Kidney tubule cell (primary cell): ENCODE measurements around the gene RPP40.

ENCODE experiments used
- DNase-seq: peaks from one replicate; pipeline ENCODE4 v3.0.0-alpha.2; 2018; ENCODE audit warnings: low spot score

The RPP40 gene

DNA sequence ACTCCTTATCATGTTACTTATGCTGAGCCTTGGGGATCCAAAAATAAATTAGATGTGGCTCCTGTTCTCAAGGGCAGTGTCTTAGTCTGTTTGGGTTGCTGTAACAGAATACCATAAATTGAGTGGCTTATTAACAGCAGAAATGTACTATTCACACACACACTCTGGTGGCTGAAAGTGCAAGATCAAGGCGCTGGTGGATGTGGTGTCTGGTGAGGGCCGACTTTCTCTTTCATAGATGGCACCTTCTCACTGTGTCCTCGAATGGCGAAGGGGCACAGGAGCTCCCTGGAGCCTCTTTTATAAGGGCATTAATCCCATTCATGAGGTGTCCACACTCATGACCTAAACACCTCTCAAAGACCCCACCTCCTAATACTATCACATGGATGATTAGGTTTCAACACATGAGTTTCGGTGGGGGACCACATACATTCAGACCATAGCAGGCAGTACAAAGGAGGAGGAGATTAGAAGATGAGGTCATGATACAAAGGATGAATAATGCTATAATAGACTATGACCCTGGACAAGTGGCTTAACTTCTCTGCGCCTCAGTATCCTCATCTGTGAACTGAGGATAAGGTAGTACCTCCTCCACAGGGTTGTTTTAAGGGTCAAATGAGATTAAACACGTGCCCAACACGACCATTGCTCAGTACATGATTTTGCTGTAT, 34.1 kb downstream of the RPP40 start:
- no peak for DNase-seq

DNA sequence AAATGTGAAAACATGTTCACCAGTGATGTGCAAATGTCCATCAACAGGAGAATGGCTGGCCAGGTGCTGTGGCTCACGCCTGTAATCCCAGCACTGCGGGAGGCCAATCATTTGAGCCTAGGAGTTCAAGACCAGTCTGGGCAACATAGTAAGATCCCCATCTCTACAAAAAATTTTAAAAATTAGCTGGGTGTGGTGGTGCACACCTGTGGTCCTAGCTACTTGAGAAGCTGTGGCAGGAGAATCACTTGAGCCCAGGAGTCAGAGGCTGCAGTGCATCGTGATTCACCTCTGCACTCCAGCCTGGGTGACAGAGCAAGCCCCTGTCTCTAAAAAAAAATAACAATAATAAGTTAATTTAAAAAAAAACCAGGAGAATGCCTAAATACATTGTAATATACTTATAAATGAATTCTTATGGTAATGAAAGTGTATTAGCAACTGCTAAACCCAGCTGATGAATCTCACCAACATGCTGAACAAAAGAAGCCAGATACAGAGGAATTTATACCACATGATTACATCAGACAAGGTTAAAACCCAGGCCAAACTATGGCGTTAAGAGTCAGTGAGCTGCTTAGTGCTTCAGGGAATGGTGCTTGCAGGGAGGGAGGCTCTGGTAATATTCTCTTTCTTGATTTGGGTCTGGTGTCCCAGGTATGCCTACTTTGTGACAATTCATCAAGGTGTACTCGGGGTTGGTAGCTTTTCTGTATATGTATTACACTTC, 36.4 kb downstream of the RPP40 start:
- DNase-seq, result no peak

DNA sequence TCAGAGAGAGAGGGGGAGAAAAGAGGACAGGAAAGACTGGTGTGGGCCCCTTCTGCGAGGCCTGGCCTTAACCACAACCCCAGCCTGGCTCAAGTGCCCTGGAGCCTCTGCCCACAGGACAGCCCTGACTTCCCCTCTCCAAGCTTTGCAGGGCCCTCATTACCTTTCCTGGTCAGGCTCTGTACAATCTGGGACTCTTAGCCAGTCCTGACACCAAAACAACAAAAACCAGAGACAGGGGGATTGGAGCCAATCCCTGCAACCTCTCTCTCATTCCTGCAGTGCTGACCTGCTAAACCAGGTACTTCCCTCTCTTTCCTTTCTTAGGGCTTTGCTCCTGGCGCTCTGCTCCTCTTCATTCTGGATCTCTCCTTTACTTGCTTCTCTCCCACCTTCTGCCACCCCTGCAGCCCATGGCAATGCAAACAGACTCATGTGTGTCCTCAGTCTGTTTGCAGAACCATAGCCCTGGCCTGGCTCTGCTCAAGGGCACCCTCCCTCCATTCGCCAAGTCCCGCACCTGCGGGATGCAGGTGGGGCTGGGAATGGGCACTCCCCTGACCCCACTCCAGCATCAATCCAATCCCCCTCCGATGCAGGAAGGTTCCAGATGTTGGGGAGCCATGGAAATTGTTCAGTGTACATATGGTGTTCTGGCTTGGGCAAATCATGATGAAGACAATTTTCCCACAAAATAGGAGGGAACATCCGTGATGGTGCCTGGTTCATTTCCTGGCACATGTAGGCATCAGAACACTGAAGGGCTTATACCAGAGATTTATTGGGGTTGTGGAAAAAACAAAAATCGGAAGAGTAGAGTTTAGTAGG, 38.1 kb downstream of the RPP40 start:
- no peak for DNase-seq

DNA sequence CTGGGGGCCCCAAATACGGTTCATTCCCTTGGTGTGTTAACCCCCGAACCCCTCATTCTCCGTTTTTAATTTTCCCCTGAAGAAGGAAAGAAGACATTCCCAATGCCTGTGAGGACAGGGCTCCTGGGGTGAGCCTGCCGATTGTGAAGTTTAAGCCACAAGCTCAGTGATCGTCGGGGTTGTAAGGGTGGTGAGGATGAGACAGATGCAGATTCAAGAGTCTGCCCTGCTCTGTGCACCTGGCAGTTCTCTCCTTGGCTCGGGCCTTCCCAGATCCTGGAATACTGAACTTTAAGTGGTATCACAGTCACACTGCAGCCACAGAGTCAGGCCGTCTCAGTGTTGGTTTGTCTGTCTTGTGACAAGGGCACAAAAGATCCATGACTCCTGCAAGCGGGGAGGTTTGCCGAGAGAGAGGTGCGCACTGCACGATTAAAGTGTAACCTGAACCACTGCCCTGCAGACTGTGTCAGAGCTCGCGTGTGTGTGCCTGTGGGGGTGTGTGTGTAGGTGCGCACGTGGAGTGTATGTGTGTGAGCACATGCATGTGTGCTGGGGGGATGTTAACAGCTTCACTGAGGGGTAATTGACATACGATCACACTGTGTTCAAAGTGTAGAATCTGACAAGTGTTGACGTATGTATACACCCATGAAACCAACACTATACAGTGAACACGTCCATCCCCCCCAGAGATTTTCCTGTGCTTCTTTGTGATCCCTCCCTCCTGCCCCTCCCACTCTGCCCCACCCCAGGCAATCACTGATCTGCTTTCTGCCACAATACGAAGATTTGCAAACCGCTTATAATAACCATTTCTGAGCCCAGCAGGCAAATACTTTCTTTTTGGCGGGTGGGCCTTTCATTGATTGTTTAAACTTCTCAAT, 38.9 kb downstream of the RPP40 start:
- DNase-seq, result peak; percentile 14

DNA sequence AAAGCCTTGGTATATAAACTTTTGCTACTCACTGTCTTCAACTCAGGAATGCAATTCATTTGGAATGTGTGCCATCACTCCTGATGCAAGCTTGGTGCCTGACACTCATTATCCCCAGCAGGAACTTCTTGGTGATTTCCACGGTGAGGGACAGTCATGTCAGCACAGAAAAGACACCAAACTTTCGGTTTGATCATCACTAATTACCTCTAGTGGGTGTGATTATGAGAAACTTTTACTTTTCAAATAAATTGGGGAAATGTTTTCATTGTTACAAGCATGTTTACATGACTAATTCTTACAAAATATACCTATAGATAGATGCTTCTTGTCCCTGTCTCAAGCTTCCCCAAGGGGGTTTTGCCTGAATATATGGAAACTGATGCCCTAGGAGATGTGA, 40.9 kb downstream of the RPP40 start:
- DNase-seq, result peak; percentile 5

DNA sequence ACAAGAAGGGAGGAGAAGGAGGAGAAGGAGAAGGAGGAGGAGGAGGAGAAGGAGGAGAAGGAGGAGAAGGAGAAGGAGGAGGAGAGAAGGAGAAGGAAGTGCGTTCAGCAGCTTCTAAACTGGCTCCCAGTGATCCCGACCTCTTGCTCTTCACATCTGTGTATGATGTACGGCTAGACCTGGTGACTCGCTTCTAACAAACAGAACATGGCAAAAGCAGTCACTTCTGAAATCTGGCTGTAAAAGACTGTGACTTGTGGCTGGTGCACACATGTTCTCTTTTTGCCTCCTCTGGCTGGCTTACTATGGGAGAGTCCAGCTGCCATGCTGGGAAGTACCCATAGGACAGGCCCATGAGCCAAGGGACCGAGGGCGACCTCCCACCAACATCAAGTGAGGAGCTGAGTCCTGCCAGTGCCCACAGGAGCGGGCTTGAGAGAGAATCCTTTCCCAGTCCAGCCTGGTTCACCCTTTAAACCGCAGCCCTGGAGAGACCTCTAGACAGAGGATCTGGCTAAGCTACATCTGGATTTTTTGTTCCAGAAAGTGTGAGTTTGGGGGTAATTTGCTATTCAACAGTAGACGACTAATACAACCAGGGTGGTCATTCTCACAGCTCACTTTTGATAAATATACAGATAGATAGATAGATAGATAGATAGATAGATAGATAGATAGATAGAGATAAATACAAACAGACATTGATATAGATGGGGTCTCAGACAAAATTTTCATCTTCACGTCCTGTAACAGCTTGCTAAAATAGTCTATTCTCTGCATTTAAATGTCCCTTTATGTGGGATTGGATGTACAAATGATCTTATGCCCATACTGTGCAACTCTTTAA, 42.3 kb downstream of the RPP40 start:
- DNase-seq, result no peak

DNA sequence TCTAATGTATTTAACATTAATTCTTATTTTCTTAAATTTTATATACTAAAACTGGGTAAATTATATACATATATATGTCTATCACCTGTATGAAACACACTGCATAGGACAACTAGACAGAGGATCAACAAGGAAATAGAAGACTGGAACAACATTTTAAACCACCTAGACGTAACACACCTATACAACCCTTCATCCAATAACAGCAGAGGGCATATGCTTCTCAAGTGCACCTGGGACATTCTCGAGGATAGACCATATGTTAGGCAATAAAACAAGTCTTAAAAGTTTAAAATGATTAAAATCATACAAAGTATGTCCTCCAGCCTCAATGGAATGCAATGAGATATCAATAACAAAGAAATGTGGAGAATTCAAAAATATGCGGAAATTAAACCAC, 45.2 kb downstream of the RPP40 start:
- DNase-seq, result no peak

DNA sequence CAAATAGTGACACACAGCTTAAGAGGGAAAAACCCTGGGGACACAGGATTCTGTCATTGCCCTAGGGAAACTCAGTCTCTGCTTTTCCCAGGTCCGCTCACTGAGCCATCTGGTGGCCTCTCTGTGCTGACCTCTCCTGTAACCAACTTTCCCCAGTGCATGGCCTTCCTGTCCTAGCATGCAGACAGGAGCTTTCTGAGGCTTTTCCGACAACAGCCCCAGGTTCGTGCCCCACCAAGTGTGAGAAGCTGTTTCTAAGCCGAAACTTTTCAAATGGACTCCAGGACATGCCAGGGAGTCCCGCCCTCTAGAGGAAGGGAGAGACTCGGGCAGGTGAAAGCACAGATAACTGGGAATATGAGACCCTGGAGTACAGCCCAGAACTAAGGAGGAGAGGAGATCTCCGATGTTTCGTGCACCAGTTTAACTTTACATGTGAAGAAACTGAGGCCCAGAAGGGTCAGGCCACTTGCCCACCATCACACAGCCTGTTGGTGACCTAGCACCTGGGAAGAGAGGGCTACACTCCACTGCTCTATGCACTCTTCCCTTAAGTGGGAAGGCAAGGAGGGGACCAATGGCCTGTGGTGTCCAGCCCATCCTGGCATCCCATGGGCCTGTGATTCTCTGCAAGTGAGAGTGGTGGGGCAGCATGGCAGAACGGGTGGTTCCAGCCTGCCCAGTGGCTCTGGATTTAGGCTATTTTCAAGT, 46.2 kb downstream of the RPP40 start:
- peak; percentile 31 for DNase-seq

DNA sequence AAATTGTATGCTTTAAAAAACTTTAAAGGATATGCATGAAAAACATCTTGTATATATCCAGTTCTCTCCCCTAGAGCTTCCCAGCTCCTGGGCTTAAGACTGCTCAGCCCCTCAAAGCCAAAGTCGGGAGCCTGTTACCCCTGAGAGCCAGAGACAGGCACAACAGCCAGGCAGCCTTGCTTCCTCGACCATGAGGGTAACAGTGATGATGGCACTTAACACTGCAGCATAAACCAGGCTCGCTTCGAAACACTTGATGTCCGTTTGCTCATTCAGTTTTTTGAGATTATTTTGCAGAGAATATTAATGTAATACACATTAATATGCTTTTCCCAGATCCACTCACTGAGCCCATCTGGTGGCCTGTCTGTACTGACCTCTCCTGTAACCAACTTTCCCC, 47.2 kb downstream of the RPP40 start:
- DNase-seq, result no peak

DNA sequence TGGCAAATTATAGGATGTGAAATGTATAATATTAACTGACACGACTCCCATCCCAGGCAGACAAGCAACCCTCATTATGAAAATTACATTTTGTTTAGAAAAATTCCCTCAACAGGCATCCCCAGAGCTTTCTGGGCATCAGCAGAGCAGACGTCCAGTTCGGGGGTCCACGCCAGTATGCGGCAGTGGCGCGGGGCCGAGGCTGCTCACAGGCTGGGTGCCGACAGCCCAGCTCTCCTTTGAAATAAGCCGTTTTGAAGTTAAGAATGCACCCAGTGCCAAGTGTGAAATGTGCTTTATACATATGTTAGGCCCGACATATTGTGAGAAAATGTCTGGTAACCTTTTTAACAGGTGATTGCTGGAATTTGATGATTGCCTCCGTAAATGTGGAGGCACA, 50.4 kb downstream of the RPP40 start:
- DNase-seq, result no peak

DNA sequence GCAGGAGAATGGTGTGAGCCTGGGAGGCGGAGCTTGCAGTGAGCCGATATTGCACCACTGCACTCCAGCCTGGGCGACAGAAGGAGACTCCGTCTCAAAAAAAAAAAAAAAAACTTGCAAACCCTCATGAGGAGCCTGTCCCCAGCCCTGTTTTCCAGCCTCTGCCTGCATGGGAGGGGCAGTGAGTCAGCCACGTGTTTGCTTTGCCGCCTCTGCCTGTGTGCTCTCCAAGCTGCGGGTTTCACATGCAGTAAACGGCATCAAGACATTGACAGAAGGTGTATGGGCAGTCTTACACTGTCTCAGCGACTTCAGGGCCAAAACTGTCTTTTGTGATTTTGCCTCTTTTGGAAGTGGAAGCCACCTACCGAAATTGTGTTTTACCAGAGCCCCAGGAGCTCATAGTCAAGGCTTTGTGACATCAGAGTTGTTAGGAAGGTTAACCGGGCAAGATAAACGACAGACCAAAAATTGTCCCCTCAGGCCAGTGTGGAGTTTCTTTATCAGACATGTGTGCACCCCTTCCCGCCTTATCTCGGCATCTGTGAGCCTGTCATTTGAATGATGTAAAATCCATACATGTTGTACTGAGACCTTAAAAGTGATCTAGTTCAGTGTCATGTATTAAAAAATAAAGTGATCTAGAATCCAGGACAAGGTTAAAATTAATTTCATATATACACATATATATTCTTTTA, 52.9 kb downstream of the RPP40 start:
- DNase-seq, result no peak

DNA sequence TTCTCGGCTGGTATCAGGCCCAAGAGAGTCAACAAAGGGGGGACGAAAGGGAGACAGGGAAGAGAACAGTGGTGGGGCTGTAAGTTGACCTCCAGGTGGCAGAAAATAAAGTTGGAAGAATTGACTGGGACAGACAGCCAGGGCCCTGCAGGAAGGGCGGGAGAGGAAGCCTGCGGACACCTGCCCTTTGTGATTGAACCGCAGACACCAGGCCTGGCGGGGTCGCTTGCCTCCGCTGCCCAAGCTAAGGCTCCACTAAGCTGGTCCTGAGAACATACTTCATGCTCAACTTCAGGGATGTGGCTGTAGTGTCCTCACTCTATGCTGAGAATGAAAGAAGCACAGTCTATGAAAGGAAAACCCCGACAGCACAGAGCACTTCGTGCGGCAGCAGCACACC, 53.8 kb downstream of the RPP40 start:
- no peak for DNase-seq

DNA sequence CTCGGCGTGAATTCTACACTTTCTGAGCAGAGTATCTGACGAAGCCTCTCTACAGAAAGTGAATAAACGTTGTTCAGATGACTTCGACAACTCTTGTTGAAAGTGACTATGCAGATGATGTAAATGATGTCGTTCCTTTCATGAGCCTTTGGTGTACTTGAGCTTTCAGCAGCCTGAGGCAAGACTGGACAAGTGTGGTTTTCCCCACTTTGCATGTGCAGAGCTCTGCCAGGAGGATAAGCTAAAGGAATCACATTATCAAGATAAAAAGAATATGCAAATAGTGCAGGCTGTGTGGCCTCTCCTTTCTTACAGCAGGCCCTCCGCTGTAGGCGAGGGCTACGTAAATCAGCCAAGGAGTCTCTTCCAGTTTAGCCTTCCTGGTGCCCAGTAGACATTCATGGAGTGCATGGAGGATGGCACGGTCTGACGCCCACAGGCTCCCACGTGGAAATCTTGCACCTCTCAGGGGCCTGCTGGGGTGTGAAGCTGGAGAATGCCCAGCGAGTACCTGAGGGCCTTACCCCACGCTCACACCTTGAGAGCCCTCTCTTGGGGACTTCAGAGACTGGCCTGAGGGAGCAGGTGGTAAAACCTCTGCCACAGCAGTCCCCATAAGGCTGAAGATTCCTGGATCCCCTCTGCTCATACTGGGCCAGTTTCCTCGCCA, 54.9 kb downstream of the RPP40 start:
- no peak for DNase-seq

DNA sequence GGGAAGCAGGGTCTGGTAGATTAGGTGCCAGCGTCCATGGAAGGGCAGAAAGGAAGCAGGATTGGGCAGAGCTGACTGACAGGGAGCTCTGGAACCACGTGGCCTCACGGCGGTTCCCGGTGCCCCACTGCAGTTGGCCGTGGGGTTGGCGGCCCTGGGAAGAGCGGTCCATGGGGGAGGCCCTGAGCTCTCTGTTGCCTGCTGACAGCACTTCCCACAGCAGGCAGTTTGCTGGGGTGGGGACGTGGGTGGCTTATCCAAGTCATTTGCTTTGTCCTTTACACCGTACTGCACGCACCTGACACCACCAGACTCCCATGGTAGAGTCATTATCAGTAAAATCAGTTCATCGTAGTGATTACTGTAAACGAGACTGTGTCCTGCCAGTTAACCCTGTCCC, 56.1 kb downstream of the RPP40 start:
- DNase-seq, result no peak

DNA sequence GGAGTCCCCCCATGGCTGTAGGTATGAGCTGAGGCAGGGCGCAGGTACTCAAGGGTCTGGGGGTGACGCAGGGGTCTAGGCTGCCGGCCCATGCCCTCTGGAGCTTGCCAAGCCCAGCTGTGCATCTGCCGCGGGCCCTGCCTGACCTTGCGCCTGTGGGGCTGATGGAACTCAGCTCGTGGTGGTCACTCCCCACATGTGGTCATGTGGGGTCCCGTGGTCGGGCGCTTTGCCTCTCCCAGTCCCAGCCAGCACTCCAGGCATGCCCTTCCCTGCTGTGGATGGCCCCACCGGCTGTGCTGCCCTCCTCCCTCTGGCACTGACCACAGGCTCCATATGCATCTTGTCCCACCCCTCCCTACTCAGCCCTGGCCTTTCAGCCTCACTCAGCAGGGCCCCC, 57.3 kb downstream of the RPP40 start:
- no peak for DNase-seq
